IMR-90 (cell line): Measurements from ENCODE around the gene ARHGEF3. TPM values are rescaled to one million over a fixed set of nuclear protein-coding genes. Genes with fewer than 3 reads are reported as not detected.

Source experiments
- ATAC-seq: fragments of 200-7000 bp; cut with Tn5 transposase; 2 replicates; pipeline ENCODE4 v1.9.1; 2020; ENCODE audit warnings: low read depth, mild to moderate bottlenecking, moderate library complexity
- BruUV-seq: library from RNA; stranded (reverse); fragments of 400-500 nt; replicated peaks from 2 replicates; lab custom pipeline; 2021; lab: Mats Ljungman, UMichigan
- CTCF ChIA-PET: fragments of 300-600 bp; formaldehyde crosslinking; extraction: SDS; loops from one replicate; lab custom pipeline; 2021; ENCODE audit warnings: antibody characterized with exemption; lab: Yijun Ruan, JAX
- POLR2A ChIA-PET: fragments of 300-600 bp; sonication (Branson Sonifier 250); formaldehyde crosslinking; loops from one replicate; lab custom pipeline; 2022; ENCODE audit warnings: antibody characterized with exemption; ENCODE audit not compliant: unreplicated experiment; lab: Charles Lee
- DNase-seq: peaks from one replicate; pipeline ENCODE4 v3.0.0; 2013
- H2AFZ ChIP-seq: replicated peaks from 2 replicates; pipeline ENCODE3; 2013; ENCODE audit warnings: low read length, mild to moderate bottlenecking; ENCODE audit not compliant: poor library complexity
- H2AK5ac ChIP-seq: 2 replicates; pipeline ENCODE4 v1.6.1; 2013; ENCODE audit warnings: low read depth, low read length, inconsistent platforms
- H2AK9ac ChIP-seq: replicated peaks from 2 replicates; pipeline ENCODE3; 2013; ENCODE audit warnings: mild to moderate bottlenecking, low read depth, low read length, moderate library complexity; ENCODE audit not compliant: poor library complexity
- H2BK120ac ChIP-seq: 2 replicates; pipeline ENCODE4 v1.6.1; 2013; ENCODE audit warnings: low read depth, low read length, inconsistent platforms
- H2BK15ac ChIP-seq: 3 replicates; pipeline ENCODE4 v1.6.1; 2013; ENCODE audit warnings: low read depth, low read length, inconsistent platforms
- H2BK20ac ChIP-seq: 2 replicates; pipeline ENCODE4 v1.6.1; 2013; ENCODE audit warnings: low read depth, mild to moderate bottlenecking, inconsistent platforms, low read length, moderate library complexity
- H2BK5ac ChIP-seq: 2 replicates; pipeline ENCODE4 v1.6.1; 2013; ENCODE audit warnings: mild to moderate bottlenecking, low read depth, low read length, inconsistent platforms; ENCODE audit not compliant: poor library complexity, severe bottlenecking
- H3K14ac ChIP-seq: replicated peaks from 2 replicates; pipeline ENCODE4 v1.6.1; 2013; ENCODE audit warnings: low read depth, low read length, inconsistent platforms
- H3K18ac ChIP-seq: 2 replicates; pipeline ENCODE4 v1.6.1; 2013; ENCODE audit warnings: low read depth, low read length, control low read depth
- H3K23ac ChIP-seq: 2 replicates; pipeline ENCODE4 v1.6.1; 2013; ENCODE audit warnings: low read depth, low read length, inconsistent platforms
- H3K27ac ChIP-seq: 2 replicates; pipeline ENCODE4 v1.5.1; 2013; ENCODE audit warnings: mild to moderate bottlenecking, control low read depth, low read length; ENCODE audit not compliant: insufficient read depth
- H3K27me3 ChIP-seq: 2 replicates; pipeline ENCODE4 v1.6.1; 2013; ENCODE audit warnings: low read length; ENCODE audit not compliant: control insufficient read depth, insufficient read depth
- H3K36me3 ChIP-seq: 2 replicates; pipeline ENCODE4 v1.6.1; 2013; ENCODE audit warnings: low read length, mixed read lengths; ENCODE audit not compliant: control insufficient read depth, insufficient read depth
- H3K4ac ChIP-seq: 2 replicates; pipeline ENCODE4 v1.6.1; 2013; ENCODE audit warnings: low read depth, low read length, inconsistent platforms
- H3K4me1 ChIP-seq: 2 replicates; pipeline ENCODE4 v1.6.1; 2013; ENCODE audit warnings: low read length, mixed read lengths; ENCODE audit not compliant: control insufficient read depth, insufficient read depth
- H3K4me2 ChIP-seq: 2 replicates; pipeline ENCODE4 v1.6.1; 2013; ENCODE audit warnings: low read depth, mild to moderate bottlenecking, control low read depth, low read length, moderate library complexity
- H3K4me3 ChIP-seq: 2 replicates; pipeline ENCODE4 v1.5.1; 2013; ENCODE audit warnings: low read depth, mild to moderate bottlenecking, control low read depth, low read length, moderate library complexity; ENCODE audit not compliant: insufficient read depth
- H3K56ac ChIP-seq: 2 replicates; pipeline ENCODE4 v1.6.1; 2013; ENCODE audit warnings: low read length, inconsistent platforms; ENCODE audit not compliant: insufficient read depth; ENCODE audit errors: extremely low read depth
- H3K79me1 ChIP-seq, 2 experiments: 2 replicates each; pipeline ENCODE4 v1.6.1; 2013; ENCODE audit warnings: low read length in 2 of 2, inconsistent platforms in 1 of 2, low read depth in 1 of 2
- H3K9ac ChIP-seq: 2 replicates; pipeline ENCODE4 v1.6.1; 2013; ENCODE audit warnings: low read depth, low read length, control low read depth
- H3K9me1 ChIP-seq: 2 replicates; pipeline ENCODE4 v1.6.1; 2013; ENCODE audit warnings: low read length, inconsistent platforms; ENCODE audit not compliant: insufficient read depth
- H3K9me3 ChIP-seq: 2 replicates; pipeline ENCODE4 v1.6.1; 2013; ENCODE audit warnings: low read length; ENCODE audit not compliant: control insufficient read depth, insufficient read depth
- H4K20me1 ChIP-seq: 2 replicates; pipeline ENCODE4 v1.6.1; 2013; ENCODE audit warnings: low read length, inconsistent platforms; ENCODE audit not compliant: insufficient read depth
- H4K5ac ChIP-seq: 2 replicates; pipeline ENCODE4 v1.6.1; 2013; ENCODE audit warnings: mild to moderate bottlenecking, low read depth, low read length, control low read depth
- H4K8ac ChIP-seq, 2 experiments: 2 replicates each; pipeline ENCODE4 v1.6.1; 2013; ENCODE audit warnings: low read depth in 2 of 2, low read length in 2 of 2, control low read depth in 1 of 2, inconsistent platforms in 1 of 2
- H4K91ac ChIP-seq: 2 replicates; pipeline ENCODE4 v1.6.1; 2013; ENCODE audit warnings: low read depth, low read length, inconsistent platforms; ENCODE audit not compliant: insufficient read depth
- BHLHE40 ChIP-seq: fragments of 150-350 bp; IDR thresholded peaks from 2 replicates; pipeline ENCODE4 v1.6.1; 2016; ENCODE audit warnings: mild to moderate bottlenecking, low read depth, low read length
- CHD1 ChIP-seq: IDR thresholded peaks from 2 replicates; pipeline ENCODE4 v1.6.1; 2012; ENCODE audit warnings: low read depth, low read length, improper control_type of control experiment
- ELK1 ChIP-seq: fragments of 150-350 bp; IDR thresholded peaks from 2 replicates; pipeline ENCODE4 v1.6.1; 2016; ENCODE audit warnings: low read depth, mild to moderate bottlenecking, low read length, moderate library complexity, borderline replicate concordance
- FOS ChIP-seq: fragments of 150-350 bp; IDR thresholded peaks from 2 replicates; pipeline ENCODE4 v1.6.1; 2016; ENCODE audit warnings: low read depth, low read length
- MAZ ChIP-seq: IDR thresholded peaks from 2 replicates; pipeline ENCODE4 v1.6.1; 2012; ENCODE audit warnings: low read depth, mild to moderate bottlenecking, low read length, improper control_type of control experiment, moderate library complexity, borderline replicate concordance
- MXI1 ChIP-seq: IDR thresholded peaks from 2 replicates; pipeline ENCODE4 v1.6.1; 2012; ENCODE audit warnings: low read depth, mild to moderate bottlenecking, low read length, moderate library complexity, borderline replicate concordance
- NFE2L2 ChIP-seq: fragments of 150-350 bp; IDR thresholded peaks from 2 replicates; pipeline ENCODE4 v1.6.1; 2016; ENCODE audit warnings: low read depth, mild to moderate bottlenecking, low read length
- POLR2A ChIP-seq: IDR thresholded peaks from 2 replicates; pipeline ENCODE4 v1.6.1; 2012; ENCODE audit warnings: mild to moderate bottlenecking, low read depth, low read length
- RCOR1 ChIP-seq: IDR thresholded peaks from 2 replicates; pipeline ENCODE4 v1.6.1; 2012; ENCODE audit warnings: mild to moderate bottlenecking, low read length, improper control_type of control experiment; ENCODE audit not compliant: insufficient replicate concordance
- WGBS, 2 experiments: methylation state at CpG; one replicate each; pipeline versions ENCODE4 v1.1.5 to v1.1.7; 2013; ENCODE audit warnings: missing lambda C conversion rate in 2 of 2; ENCODE audit not compliant: insufficient read length in 1 of 2; ENCODE audit errors: extremely low coverage in 2 of 2; 5-methylcytosine and 5-hydroxymethylcytosine counted together
- dilution Hi-C: fragments of 300-500 bp; cut with HindIII; formaldehyde crosslinking; loops from one replicate; pipeline ENCODE4 v1.14.3; 2018; ENCODE audit warnings: low sequenced_read_pairs; ENCODE audit not compliant: unreplicated experiment
- in situ Hi-C: fragments of 300-500 bp; cut with MboI; formaldehyde crosslinking; loops from 3 replicates; pipeline ENCODE4 v1.14.3; 2019; ENCODE audit warnings: low sequenced_read_pairs, inconsistent platforms, mixed read lengths
- intact Hi-C: fragments of 100-400 bp; cut with micrococcal nuclease; formaldehyde crosslinking; loops from 2 replicates; pipeline ENCODE4 v1.10.0; 2022
- polyA plus RNA-seq, 3 experiments: library from polyadenylated mRNA; depleted of rRNA; stranded (reverse); fragments of >200 nt; gene quantifications; 2 replicates each; pipeline ENCODE4 v1.2.3, GENCODE V29; 2012; ENCODE audit warnings: low replicate concordance in 1 of 3
- total RNA-seq: library from RNA; depleted of rRNA; stranded (reverse); fragments of >200 nt; gene quantifications from 2 replicates; pipeline ENCODE4 v1.2.3, GENCODE V29; 2012
- TF ChIP-seq, protein P1 (sequence below): conservative IDR thresholded peaks from 2 replicates; pipeline ENCODE4 v1.5.1; 2012; ENCODE audit warnings: mild to moderate bottlenecking, low read depth, low read length, improper control_type of control experiment

The ARHGEF3 gene
- total and polyA plus RNA-seq, 2 of the 4 experiments (the other 2 are of a cell fraction) = 2.1 to 2.3 TPM

GRCh38 chr3:56782906-56783305 lies 18.8 kb downstream of the ARHGEF3 start:
- Histone ChIP-seq H2BK5ac (no peak overlapping the region), H2AFZ (no peak overlapping the region), H3K4me3 (no peak overlapping the region), H3K14ac (no peak overlapping the region), H3K79me1 (no peaks in the 10 kb centered on the region), H3K27ac (peak overlapping the region; percentile 59; the same call in 1 of the 2 replicates), H3K36me3 (no peaks in the 10 kb centered on the region), H4K91ac (no peak overlapping the region), H3K4me1 (peaks cover 12% of the 10 kb centered on the region), H3K4ac (no peak overlapping the region), H3K18ac (peak overlapping the region; percentile 54), H3K9me1 (peaks cover 5% of the 10 kb centered on the region; the same call in 1 of the 2 replicates), H3K27me3 (no peaks in the 10 kb centered on the region), H4K20me1 (no peaks in the 10 kb centered on the region), H2AK5ac (no peak overlapping the region), H2AK9ac (no peak overlapping the region), H3K56ac (no peak overlapping the region), H3K9ac (no peak overlapping the region), H3K9me3 (no peaks in the 10 kb centered on the region), H3K23ac (no peak overlapping the region), H2BK20ac (no peak overlapping the region), H4K5ac (peak overlapping the region; percentile 59), H2BK120ac (peak overlapping the region; percentile 42; the same call in 1 of the 2 replicates), H4K8ac (peak overlapping the region in 1 of 2 experiments; percentile 6; a peak in 1 of 4 replicates), H2BK15ac (peak overlapping the region; percentile 15; the same call in 1 of the 3 replicates), H3K4me2 (no peak overlapping the region)
- no TSS peak for BruUV-seq
- ChIA-PET CTCF (interaction anchor here (0.6 kb wide), 1 partner anchor 479 kb away, joined by 4 read pairs; no protein-coding TSS in a partner anchor), POLR2A (no interaction called here)
- TF ChIP-seq CHD1 (no peak), RCOR1 (no peak), POLR2A (no peak), BHLHE40 (no peak), MAZ (no peak), FOS (no peak), NFE2L2 (no peak), ELK1 (no peak), MXI1 (no peak)
- TF ChIP-seq, protein P1, sequence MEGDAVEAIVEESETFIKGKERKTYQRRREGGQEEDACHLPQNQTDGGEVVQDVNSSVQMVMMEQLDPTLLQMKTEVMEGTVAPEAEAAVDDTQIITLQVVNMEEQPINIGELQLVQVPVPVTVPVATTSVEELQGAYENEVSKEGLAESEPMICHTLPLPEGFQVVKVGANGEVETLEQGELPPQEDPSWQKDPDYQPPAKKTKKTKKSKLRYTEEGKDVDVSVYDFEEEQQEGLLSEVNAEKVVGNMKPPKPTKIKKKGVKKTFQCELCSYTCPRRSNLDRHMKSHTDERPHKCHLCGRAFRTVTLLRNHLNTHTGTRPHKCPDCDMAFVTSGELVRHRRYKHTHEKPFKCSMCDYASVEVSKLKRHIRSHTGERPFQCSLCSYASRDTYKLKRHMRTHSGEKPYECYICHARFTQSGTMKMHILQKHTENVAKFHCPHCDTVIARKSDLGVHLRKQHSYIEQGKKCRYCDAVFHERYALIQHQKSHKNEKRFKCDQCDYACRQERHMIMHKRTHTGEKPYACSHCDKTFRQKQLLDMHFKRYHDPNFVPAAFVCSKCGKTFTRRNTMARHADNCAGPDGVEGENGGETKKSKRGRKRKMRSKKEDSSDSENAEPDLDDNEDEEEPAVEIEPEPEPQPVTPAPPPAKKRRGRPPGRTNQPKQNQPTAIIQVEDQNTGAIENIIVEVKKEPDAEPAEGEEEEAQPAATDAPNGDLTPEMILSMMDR = no peak
- in situ Hi-C loops = no loop called here
- no peak for DNase-seq
- intact Hi-C loops = loop anchor here (5.0 kb wide), 1 partner anchor 81 kb away; no protein-coding TSS in a partner anchor
- no CpG with 5 or more reads among the region's 2 CpGs for WGBS, 2 experiments
- dilution Hi-C loops = no loop called here
- ATAC-seq = no peak
